Activated naive CD4-positive, alpha-beta T cell treated with anti-CD3 and anti-CD28 coated beads, Interleukin-2, amount 50 U/mL, for 72 hours (primary cell): ENCODE measurements around the gene EFCAB5. TPM values are rescaled to one million over a fixed set of nuclear protein-coding genes. Genes with fewer than 3 reads are reported as not detected.

ENCODE experiments used
- ATAC-seq, 2 donors: fragments of 150-1000 bp; cut with Tn5 transposase; 2 replicates each; pipeline ENCODE4 v1.10.0; 2021; ENCODE audit warnings: mild to moderate bottlenecking in 2 of 2, moderate library complexity in 2 of 2
- DNase-seq, 2 donors: peaks; one replicate each; pipeline ENCODE4 v3.0.0; 2021 to 2022; ENCODE audit warnings: low spot score in 2 of 2
- H3K27ac Mint-ChIP-seq, 2 donors: one replicate each; pipeline ENCODE4 v1.8.0; 2022; ENCODE audit warnings: mild to moderate bottlenecking in 2 of 2, mixed read lengths in 2 of 2
- H3K36me3 Mint-ChIP-seq, 2 donors: one replicate each; pipeline ENCODE4 v1.8.0; 2022; ENCODE audit warnings: mixed read lengths in 2 of 2
- H3K9me3 Mint-ChIP-seq, 2 donors: one replicate each; pipeline ENCODE4 v1.8.0; 2022; ENCODE audit warnings: mixed read lengths in 2 of 2
- total RNA-seq, 2 donors: library from RNA; stranded (reverse); gene quantifications; one replicate each; pipeline ENCODE4 v1.2.3, GENCODE V29; 2022

Gene EFCAB5
- total RNA-seq, 2 donors from 2014 or later: 0.18 to 0.84 TPM

DNA sequence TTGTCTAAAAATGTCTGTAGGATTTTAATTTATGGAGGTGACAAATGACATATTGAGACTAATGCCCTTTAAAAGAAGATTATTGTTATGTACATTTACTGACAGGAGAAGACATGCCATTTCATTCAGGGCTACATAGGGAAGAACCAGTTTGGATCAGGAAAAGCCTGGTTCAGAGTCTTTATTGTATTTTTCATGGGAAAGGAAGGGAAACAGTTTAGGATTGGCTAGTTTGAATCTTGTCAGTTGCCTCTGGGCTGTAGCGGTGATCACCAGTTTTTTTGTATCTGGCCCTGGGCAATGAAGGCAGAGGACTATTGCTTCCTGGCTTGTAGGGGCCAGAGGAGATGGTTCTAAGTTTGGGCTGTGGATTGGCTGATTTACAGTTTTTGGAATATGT lies 206.9 kb downstream of the EFCAB5 start:
- Mint-ChIP-seq H3K9me3 (no peaks in the 10 kb centered on the region), H3K27ac (peak overlapping the region; percentile 41 to 61), H3K36me3 (peaks cover 0 to 21% of the 10 kb centered on the region in 2 donors)
- DNase-seq (no peak), ATAC-seq (no peak)

DNA sequence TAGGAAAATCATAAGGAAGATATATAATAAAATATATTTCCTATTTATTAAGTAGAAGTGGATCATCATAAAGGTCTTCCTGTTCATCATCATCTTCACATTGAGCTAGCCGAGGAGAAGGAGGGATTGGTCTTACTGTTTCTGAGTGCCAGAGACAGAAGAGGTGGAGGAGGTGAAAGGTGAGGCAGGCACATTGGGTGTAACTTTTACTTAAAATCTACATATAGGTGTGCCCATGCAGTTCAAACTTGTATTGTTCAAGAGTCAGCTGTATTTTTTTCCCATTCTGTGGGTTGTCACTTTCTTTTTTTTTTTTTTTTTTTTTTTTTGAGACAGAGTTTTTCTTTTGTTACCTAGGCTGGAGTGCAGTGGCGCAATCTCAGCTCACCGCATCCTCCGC lies 210.0 kb downstream of the EFCAB5 start:
- Mint-ChIP-seq H3K27ac (no peak overlapping the region), H3K36me3 (peaks cover 0 to 22% of the 10 kb centered on the region in 2 donors), H3K9me3 (no peaks in the 10 kb centered on the region)
- ATAC-seq (no peak), DNase-seq (no peak)

DNA sequence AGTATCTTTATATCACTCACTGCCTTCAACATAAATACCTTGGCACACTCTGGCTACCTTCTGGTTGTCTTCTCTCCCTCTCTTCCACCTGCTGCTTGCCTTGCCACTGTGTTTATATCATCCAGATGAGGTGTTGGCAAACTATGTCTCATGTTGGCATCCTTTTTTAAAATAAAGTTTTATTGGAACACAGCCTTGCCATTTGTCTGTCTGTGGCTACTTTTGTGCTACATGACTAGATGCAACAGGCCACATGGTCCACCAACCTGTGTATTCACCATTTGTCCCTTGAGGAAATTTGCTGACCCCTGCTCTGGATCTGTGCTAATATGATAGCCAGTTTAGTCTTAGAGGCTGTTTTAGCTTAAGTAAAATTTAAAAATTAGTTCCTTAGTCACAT lies 212.0 kb downstream of the EFCAB5 start:
- Mint-ChIP-seq H3K27ac (no peak overlapping the region), H3K9me3 (peaks cover 0 to under 1% of the 10 kb centered on the region in 2 donors), H3K36me3 (peaks cover 3 to 38% of the 10 kb centered on the region in 2 donors)
- no peak for DNase-seq
- no peak for ATAC-seq

DNA sequence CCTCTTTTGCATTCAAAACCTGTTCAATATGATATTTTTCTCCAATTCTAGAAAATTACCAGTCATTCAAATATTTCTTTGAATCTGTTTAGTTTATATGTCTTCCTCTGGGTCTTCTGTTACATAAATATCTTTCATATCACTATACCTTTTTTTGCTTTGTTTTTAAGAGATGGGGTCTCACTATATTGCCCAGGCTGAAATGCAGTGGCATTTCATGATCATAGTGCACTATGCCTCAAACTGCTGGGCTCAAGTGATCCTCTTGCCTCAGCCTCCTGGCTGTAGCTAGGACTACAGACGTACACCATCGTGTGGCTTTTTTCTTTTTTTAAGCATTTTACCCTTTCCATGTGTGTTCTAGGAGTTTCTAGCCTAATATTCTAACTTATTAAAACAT lies 214.0 kb downstream of the EFCAB5 start:
- ATAC-seq (no peak), DNase-seq (no peak)
- Mint-ChIP-seq H3K9me3 (peaks cover 7 to 10% of the 10 kb centered on the region in 2 donors), H3K27ac (no peak overlapping the region), H3K36me3 (peaks cover 22 to 48% of the 10 kb centered on the region in 2 donors)

Other genes starting within 250 kb of the EFCAB5 start
- 10 to 100 TPM; 43.6 to 62.2 TPM for gene SSH2, start 11.4 kb upstream of the EFCAB5 start, total RNA-seq
- gene NSRP1, start 175.2 kb downstream of the EFCAB5 start, total RNA-seq: 10 to 100 TPM; 22.0 to 33.6 TPM